Breast epithelium (tissue), 4 donors: ENCODE measurements around the gene RITA1. TPM values are rescaled to one million over a fixed set of nuclear protein-coding genes. Genes with fewer than 3 reads are reported as not detected.

ENCODE experiments used
- DNase-seq, 2 donors: peaks; one replicate each; pipeline ENCODE4 v3.0.0-alpha.2; 2019; ENCODE audit warnings: low spot score in 2 of 2
- H3K27ac ChIP-seq, 2 donors: fragments of 200-600 bp; sonication (generic) in 1 of 2; one replicate each; pipeline ENCODE4 v1.5.1; 2016 to 2019; ENCODE audit warnings: mild to moderate bottlenecking in 1 of 2
- H3K27me3 ChIP-seq, 2 donors: fragments of 200-600 bp; sonication (generic) in 1 of 2; one replicate each; pipeline versions ENCODE4 v1.5.1 to v1.6.0; 2017 to 2019; ENCODE audit warnings: control low read depth in 1 of 2, mild to moderate bottlenecking in 1 of 2
- H3K36me3 ChIP-seq: fragments of 200-600 bp; one replicate; pipeline ENCODE4 v1.5.1; 2019
- H3K4me1 ChIP-seq, 2 donors: fragments of 200-600 bp; sonication (generic); one replicate each; pipeline ENCODE4 v1.5.1; 2016 to 2019; ENCODE audit warnings: control low read depth in 1 of 2
- H3K4me3 ChIP-seq, 3 donors: fragments of 200-600 bp; sonication (generic); 1 replicate in 2 of 3; 2 replicates in 1 of 3; pipeline ENCODE4 v1.5.1; 2016 to 2019; ENCODE audit warnings: mild to moderate bottlenecking in 3 of 3, moderate library complexity in 2 of 3
- H3K9me3 ChIP-seq, 2 donors: fragments of 200-600 bp; sonication (generic) in 1 of 2; one replicate each; pipeline ENCODE4 v1.5.1; 2016 to 2019; ENCODE audit warnings: control low read depth in 1 of 2
- POLR2A ChIP-seq: fragments of 450-650 bp; IDR thresholded peaks from one replicate; pipeline ENCODE4 v1.6.1; 2016; ENCODE audit warnings: antibody characterized with exemption, mild to moderate bottlenecking, moderate library complexity
- POLR2AphosphoS5 ChIP-seq, 3 donors: sonication (generic); formaldehyde crosslinking; IDR thresholded peaks; one replicate each; pipeline ENCODE4 v1.6.1; 2017; ENCODE audit warnings: antibody characterized with exemption in 3 of 3
- intact Hi-C: fragments of 100-400 bp; cut with DNase I; formaldehyde crosslinking; loops from one replicate; pipeline ENCODE4 v1.15.1; 2023; ENCODE audit warnings: low total_unique reads
- total RNA-seq, 3 donors: library from RNA; depleted of rRNA; stranded (reverse); fragments of >200 nt; gene quantifications; one replicate each; pipeline ENCODE4 v1.1.0, GENCODE V29; 2016
- TF ChIP-seq, protein P1 (sequence below), 3 donors: fragments of 450-650 bp; IDR thresholded peaks; one replicate each; pipeline ENCODE4 v1.5.1; 2016 to 2017; ENCODE audit warnings: antibody characterized with exemption in 3 of 3, mild to moderate bottlenecking in 3 of 3, moderate library complexity in 3 of 3

RITA1 gene
- total RNA-seq, 3 donors from 2014 or later, result 9.4 to 22.4 (median 15.4) TPM

DNA sequence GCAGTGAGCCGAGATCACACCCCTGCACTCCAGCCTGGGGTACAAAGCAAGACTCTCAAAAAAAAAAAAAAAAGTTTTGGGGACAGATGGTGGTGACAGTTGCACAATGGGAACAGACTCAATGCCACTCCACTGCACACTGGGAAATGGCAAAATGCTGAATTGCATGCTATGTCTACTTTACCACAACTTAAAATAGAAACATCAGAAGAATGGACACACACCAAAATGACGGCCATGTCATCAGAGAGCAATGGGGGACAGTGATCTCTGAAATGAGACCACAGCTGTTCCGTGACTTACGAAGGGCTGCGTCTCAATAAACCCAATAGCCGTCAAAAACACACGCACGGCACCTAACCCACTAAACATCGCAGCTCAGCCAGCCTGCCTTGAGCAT lies 14.0 kb upstream of the RITA1 start:
- Histone ChIP-seq H3K27me3 (no peaks in the 10 kb centered on the region), H3K4me1 (no peaks in the 10 kb centered on the region), H3K27ac (no peak overlapping the region), H3K36me3 (no peaks in the 10 kb centered on the region), H3K4me3 (no peak overlapping the region), H3K9me3 (no peaks in the 10 kb centered on the region)
- TF ChIP-seq POLR2A (no peak), POLR2AphosphoS5 (IDR thresholded peaks at IDR 0.05) (no peak)
- TF ChIP-seq, protein P1, sequence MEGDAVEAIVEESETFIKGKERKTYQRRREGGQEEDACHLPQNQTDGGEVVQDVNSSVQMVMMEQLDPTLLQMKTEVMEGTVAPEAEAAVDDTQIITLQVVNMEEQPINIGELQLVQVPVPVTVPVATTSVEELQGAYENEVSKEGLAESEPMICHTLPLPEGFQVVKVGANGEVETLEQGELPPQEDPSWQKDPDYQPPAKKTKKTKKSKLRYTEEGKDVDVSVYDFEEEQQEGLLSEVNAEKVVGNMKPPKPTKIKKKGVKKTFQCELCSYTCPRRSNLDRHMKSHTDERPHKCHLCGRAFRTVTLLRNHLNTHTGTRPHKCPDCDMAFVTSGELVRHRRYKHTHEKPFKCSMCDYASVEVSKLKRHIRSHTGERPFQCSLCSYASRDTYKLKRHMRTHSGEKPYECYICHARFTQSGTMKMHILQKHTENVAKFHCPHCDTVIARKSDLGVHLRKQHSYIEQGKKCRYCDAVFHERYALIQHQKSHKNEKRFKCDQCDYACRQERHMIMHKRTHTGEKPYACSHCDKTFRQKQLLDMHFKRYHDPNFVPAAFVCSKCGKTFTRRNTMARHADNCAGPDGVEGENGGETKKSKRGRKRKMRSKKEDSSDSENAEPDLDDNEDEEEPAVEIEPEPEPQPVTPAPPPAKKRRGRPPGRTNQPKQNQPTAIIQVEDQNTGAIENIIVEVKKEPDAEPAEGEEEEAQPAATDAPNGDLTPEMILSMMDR (IDR thresholded peaks at IDR 0.05), result no peak
- intact Hi-C loops, result no loop called here
- DNase-seq, result no peak

- intact Hi-C loops, result no loop called here
These were observed 13.3 kb upstream of the RITA1 start for GRCh38 chr12:113172185-113172584.

GRCh38 chr12:113173081-113173698 lies 12.3 kb upstream of the RITA1 start:
- no peak for DNase-seq
- peaks cover 8 to 10% of the 10 kb centered on the region in 2 donors for H3K9me3 ChIP-seq
- no peak overlapping the region for H3K27ac ChIP-seq
- H3K36me3 ChIP-seq, result peaks cover 9% of the 10 kb centered on the region
- no peak for TF ChIP-seq POLR2AphosphoS5 (IDR thresholded peaks at IDR 0.05)
- TF ChIP-seq POLR2A, result no peak
- TF ChIP-seq, protein P1 (IDR thresholded peaks at IDR 0.05), result no peak
- no peaks in the 10 kb centered on the region for H3K27me3 ChIP-seq
- no peak overlapping the region for H3K4me3 ChIP-seq
- no peaks in the 10 kb centered on the region for H3K4me1 ChIP-seq
- intact Hi-C loops, result no loop called here

More at GRCh38 chr12:113172185-113172584, 13.3 kb upstream of the RITA1 start:
- DNase-seq, result no peak
- H3K27me3 ChIP-seq, result no peaks in the 10 kb centered on the region
- H3K36me3 ChIP-seq, result peaks cover 2% of the 10 kb centered on the region
- TF ChIP-seq POLR2A (no peak), POLR2AphosphoS5 (IDR thresholded peaks at IDR 0.05) (no peak)
- TF ChIP-seq, protein P1 (IDR thresholded peaks at IDR 0.05), result no peak
- H3K4me3 ChIP-seq, result no peak overlapping the region
- peaks cover 4 to 5% of the 10 kb centered on the region in 2 donors for H3K9me3 ChIP-seq
- no peak overlapping the region for H3K27ac ChIP-seq
- H3K4me1 ChIP-seq, result no peaks in the 10 kb centered on the region

- intact Hi-C loops, result no loop called here
- H3K36me3 ChIP-seq, result peaks cover 9% of the 10 kb centered on the region
- no peaks in the 10 kb centered on the region for H3K27me3 ChIP-seq
- H3K4me1 ChIP-seq, result no peaks in the 10 kb centered on the region
- peaks cover 8 to 10% of the 10 kb centered on the region in 2 donors for H3K9me3 ChIP-seq
- peak; percentile 43 to 70 for DNase-seq
- H3K27ac ChIP-seq, result no peak overlapping the region
- TF ChIP-seq, protein P1 (IDR thresholded peaks at IDR 0.05), result peak; percentile 79 to 93 (median 87)
- no peak for TF ChIP-seq POLR2AphosphoS5 (IDR thresholded peaks at IDR 0.05)
- H3K4me3 ChIP-seq, result no peak overlapping the region
These were observed 10.8 kb upstream of the RITA1 start for GRCh38 chr12:113174461-113175384.

DNA sequence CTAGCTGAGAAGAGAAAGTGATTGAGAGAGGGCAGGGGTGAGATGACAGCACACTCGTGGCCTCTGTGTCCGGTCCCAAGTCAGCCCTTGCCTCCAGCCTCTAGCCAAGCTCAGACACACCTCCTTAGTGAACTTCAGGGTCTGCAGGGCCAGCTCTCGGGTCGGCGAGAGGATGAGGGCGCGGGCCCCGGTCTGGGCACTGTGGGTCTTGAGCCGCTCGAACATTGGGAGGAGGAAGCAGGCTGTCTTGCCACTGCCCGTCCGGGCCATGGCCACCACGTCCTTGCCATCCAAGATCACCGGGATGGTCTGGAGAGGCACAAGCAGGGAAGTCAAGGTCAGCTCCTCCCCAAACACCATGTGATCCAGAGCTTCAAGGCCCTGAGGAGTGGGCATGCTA lies 6.5 kb upstream of the RITA1 start:
- Histone ChIP-seq H3K9me3 (peaks cover 8 to 10% of the 10 kb centered on the region in 2 donors), H3K27me3 (no peaks in the 10 kb centered on the region), H3K4me1 (peaks cover 0 to 8% of the 10 kb centered on the region in 2 donors), H3K27ac (no peak overlapping the region), H3K36me3 (peaks cover 9% of the 10 kb centered on the region), H3K4me3 (no peak overlapping the region)
- TF ChIP-seq POLR2A, result no peak
- no peak for TF ChIP-seq POLR2AphosphoS5 (IDR thresholded peaks at IDR 0.05)
- TF ChIP-seq, protein P1 (IDR thresholded peaks at IDR 0.05), result no peak
- no peak for DNase-seq
- intact Hi-C loops, result no loop called here
